GM12891 (cell line): ENCODE measurements around the gene ALDH7A1.

Source experiments
- DNase-seq: peaks from one replicate; pipeline ENCODE4 v3.0.0; 2011; ENCODE audit warnings: low spot score; ENCODE audit not compliant: insufficient read length
- FAIRE-seq: peaks from 2 replicates; lab custom pipeline; 2011; peaks lifted over from hg19 to GRCh38; lab: Jason Lieb, UNC
- PAX5 ChIP-seq: IDR thresholded peaks from 2 replicates; pipeline ENCODE4 v1.6.1; 2011; ENCODE audit warnings: low read length, moderate library complexity, mild to moderate bottlenecking; ENCODE audit not compliant: insufficient read depth, severe bottlenecking
- POLR2A ChIP-seq: IDR thresholded peaks from 2 replicates; pipeline ENCODE4 v1.6.1; 2011; ENCODE audit warnings: low read depth, low read length, control low read depth
- POLR2AphosphoS5 ChIP-seq: IDR thresholded peaks from 2 replicates; pipeline ENCODE4 v1.6.1; 2011; ENCODE audit warnings: low read depth, low read length, control low read depth
- POU2F2 ChIP-seq: IDR thresholded peaks from 2 replicates; pipeline ENCODE4 v1.6.1; 2011; ENCODE audit warnings: low read depth, mild to moderate bottlenecking, control low read depth, low read length, moderate library complexity
- SPI1 ChIP-seq: IDR thresholded peaks from 2 replicates; pipeline ENCODE4 v1.6.1; 2011; ENCODE audit warnings: low read depth, low read length, control low read depth
- TAF1 ChIP-seq: IDR thresholded peaks from 2 replicates; pipeline ENCODE4 v1.6.1; 2011; ENCODE audit warnings: low read depth, low read length, control low read depth

ALDH7A1 gene

DNA sequence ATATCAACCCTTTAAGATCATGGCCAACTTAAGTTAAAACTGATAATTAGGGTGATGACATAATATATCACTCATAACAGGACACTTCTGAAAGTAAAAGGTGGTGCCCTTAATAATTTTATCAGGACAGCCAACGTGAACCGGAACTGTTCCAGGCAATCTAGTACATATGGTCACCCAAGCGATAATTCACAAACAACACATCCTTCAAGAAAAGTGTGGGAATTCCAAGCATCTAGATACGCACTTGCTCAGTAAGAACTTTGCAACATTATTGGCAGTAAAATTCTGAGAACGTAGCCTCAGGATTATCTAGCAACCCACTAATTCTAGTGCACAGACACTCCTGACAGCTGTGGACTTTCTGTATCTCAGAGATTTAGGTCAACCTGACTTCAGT lies 85.7 kb downstream of the ALDH7A1 start:
- FAIRE-seq (no peak), DNase-seq (no peak)
- TF ChIP-seq POLR2A (no peak), POLR2AphosphoS5 (no peak), TAF1 (no peak), SPI1 (no peak)

DNA sequence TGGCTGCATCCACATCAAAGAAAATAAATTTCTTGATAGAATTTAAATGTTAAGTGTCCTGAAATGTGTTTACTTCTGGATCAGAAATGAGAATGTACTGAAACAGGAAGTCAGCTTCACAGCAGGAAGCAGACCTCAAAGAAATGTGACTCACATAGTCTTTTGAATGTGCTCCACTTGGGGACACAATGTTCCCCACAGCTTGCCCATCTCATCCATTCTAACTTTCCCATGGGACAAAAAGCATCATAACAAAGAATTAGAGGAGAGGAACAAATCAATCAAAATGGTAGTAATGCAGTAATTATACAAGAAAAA lies 86.1 kb downstream of the ALDH7A1 start:
- FAIRE-seq (no peak), DNase-seq (no peak)
- TF ChIP-seq SPI1 (peak; percentile 50), POLR2A (no peak), PAX5 (no peak), POLR2AphosphoS5 (no peak), POU2F2 (no peak)

DNA sequence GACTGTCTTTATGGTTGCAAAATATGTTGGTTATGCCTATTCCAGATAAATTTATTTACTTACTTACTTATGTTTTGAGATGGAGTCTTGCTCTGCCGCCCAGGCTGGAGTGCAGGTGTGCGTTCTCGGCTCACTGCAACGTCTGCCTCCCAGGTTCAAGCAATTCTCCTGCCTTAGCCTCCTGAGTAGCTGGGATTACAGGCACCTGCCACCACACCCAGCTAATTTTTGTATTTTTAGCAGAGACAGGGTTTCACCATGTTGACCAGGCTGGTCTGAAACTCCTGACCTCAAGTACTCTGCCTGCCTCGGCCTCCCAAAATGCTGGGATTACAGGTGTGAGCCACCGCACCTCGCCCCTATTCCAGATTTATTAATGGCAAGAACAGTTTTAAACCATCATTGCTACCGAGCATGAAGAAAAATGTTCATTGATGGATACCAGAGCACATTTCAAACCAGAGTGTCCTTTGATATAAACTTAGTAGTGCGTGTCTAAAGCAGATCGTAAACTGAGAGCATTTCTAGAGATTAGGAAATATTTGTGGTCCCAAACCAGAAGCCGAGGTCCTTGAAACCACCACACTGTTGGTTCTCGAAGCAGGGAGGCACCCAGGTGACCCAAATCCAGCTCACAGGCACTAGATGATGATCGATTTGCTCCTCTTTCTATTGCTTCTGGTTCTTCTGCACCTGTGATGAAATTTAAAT lies 86.6 kb downstream of the ALDH7A1 start:
- FAIRE-seq (no peak), DNase-seq (no peak)
- no peak for TF ChIP-seq TAF1
- no peak for TF ChIP-seq SPI1
- no peak for TF ChIP-seq POLR2AphosphoS5
- TF ChIP-seq POU2F2: no peak
- TF ChIP-seq PAX5: no peak
- TF ChIP-seq POLR2A: no peak

DNA sequence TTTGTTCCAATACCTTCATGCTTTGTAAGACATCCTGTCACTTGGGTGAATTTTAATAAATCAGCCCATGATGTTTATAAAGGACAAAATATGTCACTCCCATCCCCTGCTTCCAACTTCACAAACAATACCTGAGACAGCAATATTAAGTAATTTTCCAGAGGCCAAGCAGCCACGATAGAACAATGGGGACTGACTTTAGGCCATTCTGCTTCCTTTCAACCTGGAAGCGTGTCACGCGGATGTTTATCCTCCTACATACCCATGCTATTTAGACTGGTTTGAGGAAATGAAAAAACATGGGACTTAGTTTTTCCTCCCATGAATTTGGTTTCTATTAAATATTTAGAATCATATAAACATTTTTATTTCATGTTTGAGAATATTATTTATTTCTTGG lies 88.9 kb downstream of the ALDH7A1 start:
- no peak for DNase-seq
- TF ChIP-seq PAX5 (no peak), TAF1 (no peak), POLR2A (no peak), POLR2AphosphoS5 (no peak), SPI1 (no peak), POU2F2 (no peak)
- no peak for FAIRE-seq

DNA sequence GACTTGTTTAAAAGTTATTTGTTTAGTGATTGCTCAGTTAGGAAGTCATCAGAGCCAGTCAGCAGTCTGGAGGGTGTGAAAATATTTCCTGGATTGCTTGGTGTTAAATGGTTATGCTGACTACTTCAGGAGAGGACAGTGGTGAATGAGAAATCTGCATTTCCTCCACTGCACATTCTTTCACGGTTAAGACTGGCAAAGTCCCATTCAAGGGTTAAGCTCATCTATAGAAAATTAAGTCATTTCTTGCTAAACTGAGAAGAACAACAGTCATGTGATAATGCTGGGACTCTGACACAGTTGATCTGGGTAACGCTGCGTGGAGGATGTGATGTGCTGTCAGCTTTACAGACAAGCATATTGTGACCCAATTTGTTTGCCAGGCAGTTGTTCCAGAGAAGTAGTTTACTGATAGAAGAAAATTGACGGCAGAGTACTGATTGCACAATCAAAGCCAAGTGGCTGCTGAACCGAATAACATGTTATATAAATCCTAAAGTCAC lies 91.4 kb downstream of the ALDH7A1 start:
- no peak for DNase-seq
- FAIRE-seq: no peak
- TF ChIP-seq POU2F2: no peak
- no peak for TF ChIP-seq SPI1

DNA sequence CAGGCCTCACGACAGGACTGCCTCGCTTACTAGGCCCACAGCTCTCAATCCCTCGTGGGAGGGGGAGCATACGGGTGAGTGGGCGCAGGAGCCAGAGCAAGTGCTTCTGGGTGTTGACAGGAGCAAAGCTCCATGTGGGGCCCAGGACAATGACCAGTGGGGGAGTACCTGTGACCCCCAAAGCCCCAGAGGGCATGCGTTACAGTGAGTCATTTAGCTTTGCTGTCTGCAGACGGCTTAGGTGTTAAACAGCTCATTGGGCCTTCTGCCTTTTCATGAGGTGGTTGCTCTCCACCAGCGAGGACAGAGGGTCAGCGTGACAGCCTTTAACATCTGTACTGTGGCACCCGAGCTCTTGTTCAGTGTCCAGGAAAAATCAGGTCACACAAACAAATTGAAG lies 93.6 kb downstream of the ALDH7A1 start:
- FAIRE-seq: no peak
- TF ChIP-seq POU2F2: no peak
- TF ChIP-seq SPI1: no peak
- TF ChIP-seq TAF1: no peak
- TF ChIP-seq POLR2AphosphoS5: no peak
- TF ChIP-seq PAX5: no peak
- no peak for TF ChIP-seq POLR2A
- DNase-seq: no peak

DNA sequence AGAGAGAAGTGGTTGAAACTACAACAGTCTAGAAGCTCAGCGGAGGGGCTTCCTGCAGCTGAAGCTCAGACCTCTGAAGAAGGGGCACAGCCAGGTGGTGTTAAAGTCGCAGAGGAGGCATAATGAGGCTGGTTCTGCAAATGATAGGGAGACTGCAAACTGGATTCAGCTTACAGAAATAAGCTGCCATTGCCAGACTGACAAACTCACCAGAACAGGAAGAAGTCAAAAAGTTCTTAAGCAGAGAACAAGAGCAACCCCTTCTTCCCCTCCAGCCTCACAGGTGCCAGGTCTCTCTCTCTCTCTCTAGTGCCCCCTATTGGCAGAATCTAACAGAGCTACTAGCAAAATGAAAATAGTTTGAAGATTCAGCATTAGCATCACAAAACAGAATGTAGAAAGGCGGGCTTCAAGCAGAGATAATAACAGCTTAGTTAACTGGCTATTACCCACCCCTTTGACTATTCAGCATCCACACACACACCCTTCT lies 95.1 kb downstream of the ALDH7A1 start:
- FAIRE-seq (peak; percentile 56), DNase-seq (peak; percentile 15)
- no peak for TF ChIP-seq SPI1
- no peak for TF ChIP-seq POLR2AphosphoS5
- no peak for TF ChIP-seq POLR2A
- TF ChIP-seq PAX5: no peak
- no peak for TF ChIP-seq TAF1
- no peak for TF ChIP-seq POU2F2

DNA sequence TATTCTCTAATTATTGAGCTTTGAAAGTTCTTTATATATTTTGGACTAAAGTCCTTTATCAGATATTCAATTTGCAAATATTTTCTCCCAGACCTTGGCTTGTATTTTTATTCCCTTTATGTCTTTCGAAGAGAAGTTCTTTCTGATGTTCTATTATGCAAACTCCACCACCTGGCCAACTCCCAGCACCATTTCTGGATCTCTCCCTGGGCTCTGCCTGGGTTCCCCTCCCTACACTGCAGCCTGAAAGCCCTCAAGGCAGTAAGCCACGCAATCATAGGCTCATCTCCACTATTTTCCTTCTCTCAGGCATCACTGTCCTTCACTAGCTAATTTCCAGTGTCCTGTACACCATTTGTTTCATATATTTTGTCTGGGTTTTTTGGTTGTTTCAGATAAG lies 95.7 kb downstream of the ALDH7A1 start:
- FAIRE-seq: no peak
- DNase-seq: no peak

DNA sequence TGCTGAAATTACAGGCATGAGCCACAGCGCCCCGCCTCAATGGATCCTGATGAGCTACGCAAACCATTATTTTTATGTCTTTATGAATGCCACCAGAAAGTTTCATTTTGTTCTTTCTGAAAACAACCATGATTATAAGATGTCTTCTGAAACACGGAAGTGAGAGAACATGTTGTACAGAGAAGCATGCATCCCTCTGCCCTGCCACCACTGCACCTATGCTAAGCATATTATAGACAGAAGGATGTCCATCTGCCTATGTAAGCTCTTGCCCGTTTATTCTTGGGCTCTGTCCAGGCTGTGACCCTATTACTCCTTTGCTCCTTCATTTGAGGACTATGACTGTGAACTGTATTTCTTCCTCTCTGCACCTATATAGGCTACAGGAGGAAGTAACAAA lies 97.5 kb downstream of the ALDH7A1 start:
- TF ChIP-seq POLR2A (no peak), SPI1 (no peak), TAF1 (no peak), PAX5 (no peak), POU2F2 (no peak), POLR2AphosphoS5 (no peak)
- no peak for DNase-seq
- FAIRE-seq: no peak

More for the DNA sequence above, 95.7 kb downstream of the ALDH7A1 start:
- TF ChIP-seq POU2F2 (no peak), POLR2A (no peak), TAF1 (no peak), PAX5 (no peak), SPI1 (no peak), POLR2AphosphoS5 (no peak)

DNA sequence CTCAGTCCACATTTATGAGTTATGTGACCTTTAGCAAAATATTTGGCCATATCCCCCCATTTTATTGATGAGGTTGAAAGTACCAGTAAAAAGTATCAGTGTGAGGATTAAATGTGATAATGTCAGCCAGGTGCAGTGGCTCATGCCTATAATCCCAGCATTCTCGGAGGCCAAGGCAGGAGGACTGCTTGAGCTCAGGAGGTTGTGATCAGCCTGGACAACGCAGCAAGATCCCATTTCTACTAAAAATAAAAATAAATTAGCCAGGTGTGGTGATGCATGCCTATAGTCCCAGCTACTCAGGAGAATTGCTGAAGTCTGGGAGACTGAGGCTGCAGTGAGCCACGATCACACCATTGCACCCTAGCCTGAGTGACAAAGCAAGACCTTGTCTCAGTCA lies 100.6 kb downstream of the ALDH7A1 start:
- DNase-seq (no peak), FAIRE-seq (no peak)
- TF ChIP-seq PAX5 (no peak), POU2F2 (no peak), POLR2A (no peak), SPI1 (no peak), POLR2AphosphoS5 (no peak), TAF1 (no peak)
